ENCODE measurements around the gene ABHD5. TPM values are rescaled to one million over a fixed set of nuclear protein-coding genes. Genes with fewer than 3 reads are reported as not detected.

Gene ABHD5
- total RNA-seq: 100 to 1,000 TPM; 110 to 300 (median 166) TPM

- TF ChIP-seq CTCF (IDR thresholded peaks at IDR 0.05; ENCODE audit: low read depth): no peak
Measured at GRCh38 chr3:43690400-43691119, at the start of gene ABHD5. Gene ABHD5, plus strand, starts transcription at chr3:43690938. Its CDS starts 55 bp downstream, at chr3:43690993.

- TF ChIP-seq CTCF (IDR thresholded peaks at IDR 0.05; ENCODE audit: low read depth): no peak
Measured at GRCh38 chr3:43641306-43642114, 49.2 kb upstream of the ABHD5 start.

GRCh38 chr3:43644443-43644842, 46.3 kb upstream of the ABHD5 start:
- TF ChIP-seq CTCF (IDR thresholded peaks at IDR 0.05; ENCODE audit: low read depth): no peak

- TF ChIP-seq CTCF (IDR thresholded peaks at IDR 0.05; ENCODE audit: low read depth): no peak
Measured at GRCh38 chr3:43647331-43648166, 43.2 kb upstream of the ABHD5 start.

GRCh38 chr3:43648957-43649356, 41.8 kb upstream of the ABHD5 start:
- no peak for TF ChIP-seq CTCF (IDR thresholded peaks at IDR 0.05; ENCODE audit: low read depth)

GRCh38 chr3:43649365-43649968, 41.3 kb upstream of the ABHD5 start:
- TF ChIP-seq CTCF (IDR thresholded peaks at IDR 0.05; ENCODE audit: low read depth): no peak

Data from subcutaneous adipose tissue (tissue), 4 donors.